HK-2 (cell line): ENCODE results near the gene SERPINA4.
"Not testable (repeated sequence)": the region's sequence is repeated elsewhere in the genome, so short reads cannot be mapped to it uniquely, and the experiment has no call there.

Experiments used
- DNase-seq: peaks from one replicate; pipeline ENCODE4 v3.0.0-alpha.2; 2018; ENCODE audit not compliant: unreplicated experiment

The SERPINA4 gene

DNA sequence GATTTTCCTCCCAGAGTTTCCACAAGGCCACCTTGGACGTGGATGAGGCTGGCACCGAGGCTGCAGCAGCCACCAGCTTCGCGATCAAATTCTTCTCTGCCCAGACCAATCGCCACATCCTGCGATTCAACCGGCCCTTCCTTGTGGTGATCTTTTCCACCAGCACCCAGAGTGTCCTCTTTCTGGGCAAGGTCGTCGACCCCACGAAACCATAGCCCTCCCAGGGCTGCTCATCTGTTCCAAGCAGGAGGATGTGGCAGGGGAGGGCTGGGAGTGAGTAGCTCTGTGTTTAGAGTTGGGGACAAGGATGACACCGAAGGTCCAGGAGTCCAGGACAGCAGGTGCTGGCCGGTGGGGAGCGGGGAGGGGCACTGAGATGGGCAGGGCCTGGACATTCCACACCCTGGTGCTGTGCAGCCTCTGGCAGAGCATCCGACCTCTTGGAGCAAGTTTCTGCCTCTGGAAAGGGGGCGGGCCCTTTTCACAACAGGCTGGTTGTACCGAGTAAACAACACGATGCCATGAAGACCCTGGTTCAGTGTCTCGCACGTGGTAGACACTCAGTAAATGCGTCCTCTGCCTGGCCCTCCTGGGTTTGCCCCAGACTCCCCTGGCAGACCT is 8.2 kb downstream of the SERPINA4 start:
- no peak for DNase-seq

GRCh38 chr14:94570002-94570400 is 8.8 kb downstream of the SERPINA4 start:
- no peak for DNase-seq

GRCh38 chr14:94570440-94570839 is 9.2 kb downstream of the SERPINA4 start:
- DNase-seq: no peak

GRCh38 chr14:94571395-94571794 is 10.2 kb downstream of the SERPINA4 start:
- no peak for DNase-seq

- DNase-seq: no peak
These were observed 10.7 kb downstream of the SERPINA4 start for GRCh38 chr14:94571950-94572349.

DNA sequence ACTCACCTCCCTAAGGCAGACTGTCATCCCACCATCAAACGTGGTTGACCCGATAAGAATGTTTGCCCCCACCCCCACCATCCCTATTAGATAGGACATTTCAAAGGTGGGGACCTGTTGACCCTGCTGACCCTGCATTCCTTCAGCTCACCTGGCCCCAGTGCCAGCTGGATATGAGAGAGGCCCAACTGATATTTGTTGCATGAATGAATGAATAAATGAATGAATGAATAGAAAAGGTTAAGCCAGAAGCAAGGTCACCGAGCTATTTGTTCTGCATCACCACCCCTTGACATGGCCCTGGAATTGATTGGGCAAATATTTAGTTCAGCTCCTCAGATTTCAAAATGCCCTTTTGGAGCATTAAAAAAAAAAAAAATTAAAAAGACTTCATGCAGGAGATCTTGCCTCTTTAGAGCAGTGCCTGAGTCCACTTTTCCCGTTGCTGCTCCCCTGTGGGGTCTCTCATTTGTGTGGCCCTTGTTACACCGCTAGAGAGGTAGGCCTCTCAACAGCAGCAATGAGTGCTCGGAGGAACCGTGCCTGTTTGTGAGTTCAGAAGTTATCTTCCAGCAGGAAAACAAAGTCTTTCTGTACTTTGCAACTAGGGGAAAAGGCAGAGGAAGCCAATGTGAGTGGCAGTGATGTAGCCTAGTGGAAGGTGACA is 11.5 kb downstream of the SERPINA4 start:
- DNase-seq: no peak

DNA sequence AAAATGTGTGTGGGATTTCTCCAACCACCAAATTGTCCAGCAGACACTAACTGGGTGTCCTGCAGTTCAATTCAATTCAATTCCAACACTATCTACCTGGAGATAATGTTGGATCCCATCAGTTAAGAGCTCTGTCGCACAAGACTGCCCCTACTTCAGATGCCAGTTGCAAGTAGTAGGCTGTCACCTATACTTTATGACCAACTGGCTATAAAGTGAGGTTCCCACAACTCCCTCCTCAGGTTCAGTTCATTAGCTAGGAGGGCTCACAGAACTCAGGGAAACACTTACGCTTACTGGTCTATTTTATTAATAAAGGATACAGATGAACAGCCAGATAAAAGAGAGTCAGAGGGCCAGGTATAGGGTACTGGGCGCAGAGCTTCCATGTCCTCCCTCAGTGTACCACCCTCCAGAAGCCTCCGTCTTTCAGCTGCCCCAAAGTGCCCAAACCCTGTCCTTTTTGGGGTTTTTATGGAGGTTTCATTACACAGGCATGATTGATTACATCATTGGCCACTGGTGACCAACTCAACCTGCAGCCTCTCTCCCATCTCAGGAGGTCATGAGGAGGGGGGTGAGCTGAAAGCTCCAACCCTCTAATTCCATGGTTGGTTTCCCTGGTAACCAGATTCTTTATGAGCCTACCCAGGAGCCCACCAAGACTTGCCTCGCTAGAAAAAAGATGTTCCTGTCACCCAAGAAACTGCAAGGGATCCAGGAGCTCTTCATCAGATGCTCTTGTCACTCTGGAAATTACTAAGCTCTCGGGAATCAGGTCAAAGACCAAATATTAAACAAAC is 12.4 kb downstream of the SERPINA4 start:
- DNase-seq: no peak

DNA sequence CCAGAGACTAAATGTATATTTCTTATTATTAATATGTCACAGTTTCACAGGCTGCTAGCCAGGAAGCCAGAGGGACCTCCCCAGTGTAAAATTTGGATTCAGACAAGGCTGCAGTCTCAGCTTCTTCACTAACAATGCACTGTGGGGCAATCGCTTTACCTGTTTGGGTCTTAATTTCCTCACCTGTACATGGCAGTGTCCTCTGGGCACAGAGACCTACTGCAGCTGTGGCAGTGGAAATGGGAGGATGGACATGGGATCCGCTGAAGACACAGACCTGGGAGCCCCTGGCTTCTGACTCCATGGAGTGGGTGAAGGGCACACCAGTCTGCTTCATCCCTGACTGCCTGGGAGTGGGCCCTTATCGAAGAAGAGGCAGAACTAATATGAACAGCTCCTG is 13.1 kb downstream of the SERPINA4 start:
- DNase-seq: no peak

GRCh38 chr14:94575730-94576585 is 14.7 kb downstream of the SERPINA4 start:
- no peak for DNase-seq

DNA sequence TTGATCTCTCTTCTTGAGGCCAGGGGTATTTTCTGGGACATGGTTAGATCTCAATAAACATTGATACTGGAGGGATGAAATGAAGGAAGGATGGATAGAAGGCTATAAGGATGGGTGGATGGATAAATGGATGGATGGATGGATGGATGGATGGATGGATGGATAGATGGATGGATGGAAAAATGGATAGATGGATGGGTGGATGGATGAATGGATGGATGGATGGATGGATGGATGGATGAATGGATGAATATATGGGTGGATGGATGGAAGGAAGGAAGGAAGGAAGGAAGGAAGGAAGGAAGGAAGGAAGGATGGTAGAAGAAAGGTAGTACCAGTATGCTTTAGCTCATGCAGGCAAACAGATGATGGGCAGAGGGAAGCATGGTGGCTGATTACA is 16.2 kb downstream of the SERPINA4 start:
- DNase-seq: not testable (repeated sequence)

GRCh38 chr14:94578712-94579111 is 17.5 kb downstream of the SERPINA4 start:
- no peak for DNase-seq

- peak; percentile 42 for DNase-seq
These were observed 20.1 kb downstream of the SERPINA4 start, which contains the start of gene SERPINA5 for GRCh38 chr14:94581127-94581999. Gene SERPINA5 (plus strand): TSS chr14:94581426. CDS start chr14:94587363, 5,937 bp downstream.

GRCh38 chr14:94582199-94582750 is 21.0 kb downstream of the SERPINA4 start:
- no peak for DNase-seq

DNA sequence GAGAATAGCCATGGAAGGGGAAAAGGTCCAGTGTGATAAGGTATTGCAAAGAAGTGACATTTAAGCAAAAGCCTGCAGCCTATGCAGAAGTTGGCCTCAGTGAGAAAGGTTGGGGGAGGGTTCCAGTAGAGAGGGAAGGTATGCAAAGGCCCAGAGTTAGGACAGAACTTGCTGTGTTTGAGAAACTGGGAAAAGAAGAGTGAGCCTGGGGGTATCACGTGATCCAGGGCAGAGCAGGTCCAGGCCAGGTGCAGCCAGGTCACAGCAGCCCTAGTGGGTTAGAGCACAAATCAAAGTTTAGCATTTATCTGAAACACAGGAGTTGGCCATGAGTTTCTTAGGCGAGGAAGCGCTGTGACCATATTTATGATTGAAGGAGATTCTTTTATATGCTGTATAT is 21.6 kb downstream of the SERPINA4 start:
- DNase-seq: no peak

- no peak for DNase-seq
These were observed 22.3 kb downstream of the SERPINA4 start for GRCh38 chr14:94583557-94583956.

DNA sequence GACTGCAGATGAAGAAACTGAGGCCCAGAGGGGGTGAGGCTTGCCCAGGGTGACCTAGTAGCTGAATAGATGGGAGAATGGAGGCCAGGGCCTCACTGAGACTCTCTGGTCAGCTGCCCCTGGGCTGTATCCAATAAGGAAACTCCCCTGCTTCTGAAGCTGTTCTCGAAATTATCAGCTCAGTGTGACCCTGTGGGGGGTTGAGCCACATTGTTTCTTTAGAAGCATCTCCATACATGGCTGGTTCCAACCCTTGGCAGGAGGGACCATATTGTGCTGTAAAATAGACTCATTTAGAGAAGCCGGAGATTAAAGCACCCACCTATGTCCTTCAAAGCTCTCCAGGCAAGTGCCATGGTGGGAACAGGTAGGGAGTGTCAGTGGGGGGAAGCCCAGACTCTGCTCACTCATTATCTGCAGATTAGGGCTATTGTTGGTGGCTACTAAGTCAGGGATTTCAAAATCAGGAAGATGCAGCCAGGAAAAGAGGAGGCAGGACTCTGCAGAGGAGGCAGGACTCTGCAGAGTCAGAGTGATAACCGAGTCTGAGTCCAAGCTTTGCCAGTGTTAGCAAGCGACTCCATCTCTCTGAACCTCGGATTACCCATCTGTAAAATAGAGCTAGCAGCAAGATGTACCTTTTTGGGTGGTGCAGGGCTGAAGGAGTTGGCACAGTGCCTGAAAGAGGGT is 23.5 kb downstream of the SERPINA4 start:
- DNase-seq: no peak

DNA sequence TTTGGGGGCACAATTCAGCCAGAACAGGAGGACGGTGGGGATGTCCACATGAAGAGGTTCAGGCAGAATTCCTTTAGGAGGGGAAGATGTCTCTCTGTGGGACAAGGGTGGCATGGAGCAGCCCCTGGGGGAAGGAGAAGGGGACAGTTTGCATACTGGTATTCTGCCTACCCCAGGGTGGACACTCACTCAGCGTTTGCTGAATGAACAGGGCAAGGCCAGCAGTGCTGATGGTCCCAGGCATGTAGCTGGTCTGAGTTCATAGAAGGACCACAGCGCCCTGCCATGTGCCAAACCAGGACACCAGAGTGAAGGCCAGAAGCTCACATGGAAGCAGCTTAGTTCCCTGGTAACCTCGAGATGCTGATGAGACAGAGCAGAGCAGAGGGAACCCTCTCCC is 25.4 kb downstream of the SERPINA4 start:
- DNase-seq: no peak

- no peak for DNase-seq
These were observed 27.1 kb downstream of the SERPINA4 start for GRCh38 chr14:94588311-94588710.

- DNase-seq: no peak
These were observed 29.8 kb downstream of the SERPINA4 start for GRCh38 chr14:94591073-94591472.

GRCh38 chr14:94591871-94592270 is 30.6 kb downstream of the SERPINA4 start:
- no peak for DNase-seq
